ENCODE results near the gene PIK3C2G. TPM values are rescaled to one million over a fixed set of nuclear protein-coding genes. Genes with fewer than 3 reads are reported as not detected.
A peak's percentile ranks its signal among the peaks of the same experiment; 100 is the strongest.

The PIK3C2G gene
- total RNA-seq, 1 experiment from 2014 or later, result not detected

- DNase-seq (peak; percentile 45), ATAC-seq (peak; percentile 43)
- Histone ChIP-seq H3F3A (ENCODE audit: low read length, unreplicated experiment) (no peaks in the 10 kb centered on the region), H3K9ac (ENCODE audit: low read length) (no peak overlapping the region), H3K27ac (ENCODE audit: low read length) (no peak overlapping the region), H3K27me3 (ENCODE audit: low read length) (no peaks in the 10 kb centered on the region), H3K4me2 (ENCODE audit: low read length) (no peak overlapping the region), H3K4me1 (ENCODE audit: insufficient read depth, low read length) (0 out of 2 replicates have a peak, but pooled peaks cover 4% of the 10 kb centered on the region), H3K9me2 (replicated peaks; ENCODE audit: low read length) (no peaks in the 10 kb centered on the region), H3K4me3 (ENCODE audit: low read length) (no peak overlapping the region), H4K20me1 (ENCODE audit: low read length) (no peaks in the 10 kb centered on the region), H2AFZ (ENCODE audit: low read length) (no peak overlapping the region), H3K9me3 (ENCODE audit: low read length) (no peaks in the 10 kb centered on the region), H3K79me2 (ENCODE audit: low read length) (no peaks in the 10 kb centered on the region), H3K36me3 (ENCODE audit: low read depth, low read length) (no peaks in the 10 kb centered on the region)
- CTCF ChIA-PET, result no interaction called here
- POLR2A ChIA-PET (ENCODE audit: unreplicated experiment), result no interaction called here
- TF ChIP-seq EZH2phosphoT487 (IDR thresholded peaks at IDR 0.05; ENCODE audit: borderline replicate concordance, low read length) (no peak), EZH2 (IDR thresholded peaks at IDR 0.05; ENCODE audit: low read length, unreplicated experiment) (no peak), CTCF (conservative IDR thresholded peaks at IDR 0.05; ENCODE audit: low read depth, low read length) (no peak)
- BruUV-seq (replicated peaks), result no TSS peak
- intact Hi-C loops (cut with micrococcal nuclease), result no loop called here
Observed at GRCh38 chr12:18683327-18684013, 422.2 kb downstream of the PIK3C2G start.

- Histone ChIP-seq H3K79me2 (ENCODE audit: low read length) (no peaks in the 10 kb centered on the region), H4K20me1 (ENCODE audit: low read length) (no peaks in the 10 kb centered on the region), H2AFZ (ENCODE audit: low read length) (no peak overlapping the region), H3K4me2 (ENCODE audit: low read length) (no peak overlapping the region), H3F3A (ENCODE audit: low read length, unreplicated experiment) (no peaks in the 10 kb centered on the region), H3K4me3 (ENCODE audit: low read length) (no peak overlapping the region), H3K9me3 (ENCODE audit: low read length) (no peaks in the 10 kb centered on the region), H3K27me3 (ENCODE audit: low read length) (no peaks in the 10 kb centered on the region), H3K9ac (ENCODE audit: low read length) (no peak overlapping the region), H3K27ac (ENCODE audit: low read length) (no peak overlapping the region), H3K4me1 (ENCODE audit: insufficient read depth, low read length) (0 out of 2 replicates have a peak, but pooled peaks cover 4% of the 10 kb centered on the region), H3K9me2 (replicated peaks; ENCODE audit: low read length) (no peaks in the 10 kb centered on the region), H3K36me3 (ENCODE audit: low read depth, low read length) (no peaks in the 10 kb centered on the region)
- intact Hi-C loops (cut with micrococcal nuclease), result no loop called here
- ChIA-PET CTCF (no interaction called here), POLR2A (ENCODE audit: unreplicated experiment) (no interaction called here)
- DNase-seq (no peak), ATAC-seq (no peak)
- no TSS peak for BruUV-seq (replicated peaks)
- no peak for TF ChIP-seq EZH2 (IDR thresholded peaks at IDR 0.05; ENCODE audit: low read length, unreplicated experiment)
- TF ChIP-seq CTCF (conservative IDR thresholded peaks at IDR 0.05; ENCODE audit: low read depth, low read length), result no peak
- TF ChIP-seq EZH2phosphoT487 (IDR thresholded peaks at IDR 0.05; ENCODE audit: borderline replicate concordance, low read length), result no peak
Observed at GRCh38 chr12:18684430-18684829, 423.1 kb downstream of the PIK3C2G start.

- intact Hi-C loops (cut with micrococcal nuclease), result no loop called here
Observed at GRCh38 chr12:18689771-18690170, 428.5 kb downstream of the PIK3C2G start.

More at GRCh38 chr12:18689771-18690170, 428.5 kb downstream of the PIK3C2G start:
- ChIA-PET CTCF (no interaction called here), POLR2A (ENCODE audit: unreplicated experiment) (no interaction called here)
- Histone ChIP-seq H3K79me2 (ENCODE audit: low read length) (no peaks in the 10 kb centered on the region), H2AFZ (ENCODE audit: low read length) (no peak overlapping the region; the same call in 1 of the 2 replicates), H3K27me3 (ENCODE audit: low read length) (no peaks in the 10 kb centered on the region), H3K4me3 (ENCODE audit: low read length) (no peak overlapping the region), H3K9ac (ENCODE audit: low read length) (peak overlapping the region; percentile 50), H3K36me3 (ENCODE audit: low read depth, low read length) (no peaks in the 10 kb centered on the region), H4K20me1 (ENCODE audit: low read length) (no peaks in the 10 kb centered on the region), H3K4me1 (ENCODE audit: insufficient read depth, low read length) (peaks cover 22% of the 10 kb centered on the region), H3K4me2 (ENCODE audit: low read length) (0 out of 2 replicates have a peak overlapping the region, but pooled peaks have one; percentile 61), H3K9me2 (replicated peaks; ENCODE audit: low read length) (no peaks in the 10 kb centered on the region), H3K9me3 (ENCODE audit: low read length) (no peaks in the 10 kb centered on the region), H3F3A (ENCODE audit: low read length, unreplicated experiment) (no peaks in the 10 kb centered on the region), H3K27ac (ENCODE audit: low read length) (peak overlapping the region; percentile 93)
- BruUV-seq (replicated peaks), result no TSS peak
- no peak for ATAC-seq
- DNase-seq, result no peak
- no peak for TF ChIP-seq EZH2phosphoT487 (IDR thresholded peaks at IDR 0.05; ENCODE audit: borderline replicate concordance, low read length)
- TF ChIP-seq CTCF (conservative IDR thresholded peaks at IDR 0.05; ENCODE audit: low read depth, low read length), result no peak
- TF ChIP-seq EZH2 (IDR thresholded peaks at IDR 0.05; ENCODE audit: low read length, unreplicated experiment), result no peak

All from PC-3 (cell line).